Stimulated activated CD4-positive, alpha-beta T cell treated with anti-CD3 and anti-CD28 coated beads, Interleukin-4, amount 100 ng/mL, for 1 hour (primary cell): ENCODE measurements around the gene FBRSL1.

ENCODE experiments used
- DNase-seq: peaks from one replicate; pipeline ENCODE4 v3.0.0-alpha.2; 2020

Gene FBRSL1

GRCh38 chr12:132514216-132514820 is 24.4 kb downstream of the FBRSL1 start:
- no peak for DNase-seq

GRCh38 chr12:132514838-132515237 is 24.9 kb downstream of the FBRSL1 start:
- no peak for DNase-seq

GRCh38 chr12:132516095-132517012 is 26.4 kb downstream of the FBRSL1 start:
- DNase-seq: no peak

- DNase-seq: no peak
These were observed 27.2 kb downstream of the FBRSL1 start for GRCh38 chr12:132517013-132517739.

GRCh38 chr12:132517740-132518100 is 27.8 kb downstream of the FBRSL1 start:
- no peak for DNase-seq

GRCh38 chr12:132518354-132518992 is 28.5 kb downstream of the FBRSL1 start:
- DNase-seq: no peak

- no peak for DNase-seq
These were observed 30.7 kb downstream of the FBRSL1 start for GRCh38 chr12:132520421-132521199.

GRCh38 chr12:132521200-132521580 is 31.2 kb downstream of the FBRSL1 start:
- no peak for DNase-seq

GRCh38 chr12:132521712-132522292 is 31.9 kb downstream of the FBRSL1 start:
- no peak for DNase-seq

- DNase-seq: no peak
These were observed 32.8 kb downstream of the FBRSL1 start for GRCh38 chr12:132522592-132523380.

- DNase-seq: peak; percentile 76
These were observed 33.8 kb downstream of the FBRSL1 start for GRCh38 chr12:132523576-132524331.

GRCh38 chr12:132524405-132524804 is 34.5 kb downstream of the FBRSL1 start:
- DNase-seq: no peak

- DNase-seq: no peak
These were observed 35.3 kb downstream of the FBRSL1 start for GRCh38 chr12:132525011-132525832.

GRCh38 chr12:132525833-132526455 is 36.0 kb downstream of the FBRSL1 start:
- DNase-seq: no peak

- DNase-seq: no peak
These were observed 37.4 kb downstream of the FBRSL1 start for GRCh38 chr12:132527186-132527882.

- DNase-seq: no peak
These were observed 37.9 kb downstream of the FBRSL1 start for GRCh38 chr12:132527883-132528264.

- no peak for DNase-seq
These were observed 38.7 kb downstream of the FBRSL1 start for GRCh38 chr12:132528564-132529106.
